Measurements from ENCODE around the gene APMAP.

The APMAP gene

GRCh38 chr20:24987244-24987643 is 5.3 kb downstream of the APMAP start:
- no peak for DNase-seq (ENCODE audit: low read depth)

GRCh38 chr20:24986436-24987015 is 6.0 kb downstream of the APMAP start:
- no peak for DNase-seq (ENCODE audit: low read depth)

DNA sequence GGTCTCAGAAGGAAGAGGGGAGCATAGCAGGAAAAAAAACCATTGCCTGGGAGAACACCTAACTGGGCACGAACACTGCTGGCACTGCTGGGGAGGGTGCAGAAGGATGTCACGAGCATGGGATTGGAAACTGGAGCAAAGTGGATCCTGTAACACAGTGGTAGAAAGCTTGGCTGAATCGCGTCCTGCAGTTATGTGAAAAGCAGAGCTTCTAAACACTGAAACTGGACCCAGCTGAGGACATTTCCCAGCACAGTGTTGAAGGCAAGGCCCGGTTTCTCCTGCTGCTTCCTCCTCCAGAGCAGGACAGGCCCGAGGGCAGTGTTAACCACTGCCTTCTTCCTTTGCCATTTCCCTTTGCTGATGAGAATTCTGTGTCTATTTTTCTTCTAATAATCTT is 6.7 kb downstream of the APMAP start:
- no peak for DNase-seq (ENCODE audit: low read depth)

- DNase-seq (ENCODE audit: low read depth) = no peak
Observed at GRCh38 chr20:24984961-24985640, 7.5 kb downstream of the APMAP start.

- no peak for DNase-seq (ENCODE audit: low read depth)
Observed at GRCh38 chr20:24983896-24984295, 8.7 kb downstream of the APMAP start.

DNA sequence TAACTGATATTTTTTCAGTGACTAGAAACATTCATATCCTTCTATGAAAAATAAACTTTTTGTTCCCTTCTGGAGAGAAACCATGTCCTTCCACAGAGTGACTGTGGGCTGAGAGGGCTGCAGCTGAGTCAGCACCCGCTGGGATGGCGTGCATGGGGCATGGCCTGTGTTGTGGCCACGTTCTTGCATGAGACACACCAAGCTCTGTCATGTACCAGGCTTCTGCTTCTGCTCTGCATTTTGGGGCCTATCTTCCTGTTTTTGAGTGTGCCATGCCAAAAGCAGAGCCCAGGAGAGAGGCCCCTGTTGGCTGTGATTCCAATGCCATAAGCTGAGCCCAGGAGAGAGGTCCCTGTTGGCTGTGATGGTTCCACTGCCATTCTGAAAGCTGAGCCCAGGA is 10.8 kb downstream of the APMAP start:
- DNase-seq (ENCODE audit: low read depth) = no peak

- no peak for DNase-seq (ENCODE audit: low read depth)
Observed at GRCh38 chr20:24981282-24981681, 11.3 kb downstream of the APMAP start.

GRCh38 chr20:24980291-24981053 is 12.1 kb downstream of the APMAP start:
- DNase-seq (ENCODE audit: low read depth) = no peak

- no peak for DNase-seq (ENCODE audit: low read depth)
Observed at GRCh38 chr20:24979036-24979960, 13.3 kb downstream of the APMAP start.

DNA sequence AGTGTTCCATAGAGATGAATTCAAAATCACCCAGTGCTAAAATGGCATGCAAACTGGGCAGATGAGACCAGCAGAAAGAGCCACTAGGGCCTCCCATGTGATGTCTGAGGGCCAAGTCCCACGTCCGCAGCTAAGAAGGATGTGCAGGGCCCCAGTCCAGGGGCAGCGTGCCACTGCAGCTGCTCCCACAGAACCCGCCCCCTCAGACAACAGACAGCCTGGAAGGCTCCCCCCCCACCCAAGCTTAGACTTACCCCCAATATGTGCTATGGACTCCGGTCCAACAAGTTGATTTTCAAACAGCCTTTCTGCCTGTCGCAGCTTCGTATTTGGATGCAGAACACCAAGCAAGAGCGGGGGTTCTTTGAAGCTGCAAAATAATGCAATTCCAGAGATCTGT is 14.0 kb downstream of the APMAP start:
- DNase-seq (ENCODE audit: low read depth) = no peak

- DNase-seq (ENCODE audit: low read depth) = no peak
Observed at GRCh38 chr20:24977797-24978196, 14.8 kb downstream of the APMAP start.

- no peak for DNase-seq (ENCODE audit: low read depth)
Observed at GRCh38 chr20:24977336-24977735, 15.2 kb downstream of the APMAP start.

DNA sequence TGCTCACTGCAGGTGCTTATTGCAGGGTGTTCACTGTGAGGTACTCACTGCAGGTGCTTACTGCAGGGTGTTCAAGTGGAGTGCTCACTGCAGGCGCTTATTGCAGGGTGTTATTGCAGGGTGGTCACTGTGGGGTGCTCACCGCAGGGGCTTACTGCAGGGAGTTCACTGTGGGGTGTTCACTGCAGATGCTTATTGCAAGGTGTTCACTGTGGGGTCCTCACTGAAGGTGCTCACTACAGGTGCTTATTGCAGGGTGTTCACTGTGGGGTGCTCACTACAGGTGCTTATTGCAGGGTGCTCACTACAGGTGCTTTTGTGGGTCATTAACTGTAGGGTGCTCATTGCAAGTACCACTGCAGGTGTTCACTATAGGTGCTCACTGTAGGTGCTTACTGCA is 20.2 kb downstream of the APMAP start:
- no peak for DNase-seq (ENCODE audit: low read depth)

DNA sequence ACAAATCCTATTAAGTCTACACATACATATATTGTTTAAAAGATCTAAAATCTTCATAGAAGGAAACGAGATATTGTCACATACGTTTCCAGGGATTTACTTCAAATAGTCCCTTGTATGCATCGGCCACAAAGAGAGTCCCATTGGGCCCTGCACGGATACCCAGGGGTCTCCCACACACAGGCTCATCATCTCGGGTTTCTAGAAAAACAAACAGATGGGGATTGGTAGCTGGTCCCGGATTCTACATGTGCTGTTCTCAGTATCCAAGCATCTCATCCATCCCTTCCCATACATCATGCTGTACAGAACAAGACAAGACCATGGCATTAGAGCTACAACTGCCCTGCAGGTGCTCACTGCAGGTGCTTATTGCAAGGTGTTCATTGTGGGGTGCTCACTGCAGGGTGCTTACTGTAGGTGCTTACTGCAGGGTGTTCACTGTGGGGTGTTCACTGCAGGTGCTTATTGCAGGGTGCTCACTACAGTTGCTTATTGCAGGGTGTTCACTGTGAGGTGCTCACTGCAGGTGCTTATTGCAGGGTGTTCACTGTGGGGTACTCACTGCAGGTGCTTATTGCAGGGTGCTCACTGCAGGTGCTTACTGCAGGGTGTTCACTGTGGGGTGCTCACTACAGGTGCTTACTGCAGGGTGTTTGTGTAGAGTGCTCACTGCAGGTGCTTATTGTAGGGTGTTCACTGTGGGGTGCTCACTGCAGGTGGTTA is 21.0 kb downstream of the APMAP start:
- DNase-seq (ENCODE audit: low read depth) = no peak

DNA sequence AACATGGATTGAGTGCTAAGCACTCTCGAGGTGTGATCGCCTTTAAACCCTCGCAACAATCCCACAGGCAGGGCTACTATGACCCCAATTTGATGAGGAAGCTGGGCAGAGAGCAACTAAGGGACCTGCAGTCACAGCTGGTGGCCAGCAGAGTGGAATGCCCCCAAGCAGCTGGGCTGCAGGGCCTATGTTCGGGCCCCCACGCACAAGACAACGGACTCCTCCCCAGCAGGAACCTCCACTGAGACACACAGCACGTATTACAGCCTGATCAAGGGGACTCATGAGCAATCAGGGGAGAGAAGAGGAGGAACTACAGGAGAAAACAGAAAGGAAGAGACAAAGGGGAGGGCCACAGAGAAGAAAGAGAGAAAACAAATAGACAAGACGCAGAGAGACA is 21.8 kb downstream of the APMAP start:
- no peak for DNase-seq (ENCODE audit: low read depth)

DNA sequence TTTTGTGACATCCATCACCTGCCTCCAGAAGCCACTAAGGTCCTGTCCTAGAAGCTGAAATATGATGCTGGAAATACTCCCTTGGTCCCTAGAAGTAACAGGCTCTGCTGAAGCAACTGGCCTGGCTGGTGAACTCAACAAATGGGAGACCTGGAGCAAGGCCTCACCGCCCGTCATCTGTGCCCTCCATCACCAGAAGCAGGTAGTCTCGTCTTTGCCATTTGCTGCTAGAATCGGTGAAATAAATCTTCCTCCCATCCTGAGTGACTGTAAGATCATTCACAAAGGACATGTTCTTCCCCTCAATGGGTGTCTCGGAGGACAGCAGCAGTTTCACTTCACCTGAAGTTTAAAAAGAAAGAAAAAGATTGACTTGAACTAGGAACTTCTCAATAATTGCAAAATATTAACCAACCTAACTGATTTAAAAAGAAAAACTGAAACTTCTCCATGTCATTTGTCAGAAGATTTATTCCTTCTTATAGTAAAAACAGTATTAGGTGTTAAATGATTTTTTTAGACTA is 22.5 kb downstream of the APMAP start:
- DNase-seq (ENCODE audit: low read depth) = no peak

- no peak for DNase-seq (ENCODE audit: low read depth)
Observed at GRCh38 chr20:24969186-24970029, 23.1 kb downstream of the APMAP start.

- no peak for DNase-seq (ENCODE audit: low read depth)
Observed at GRCh38 chr20:24968278-24968800, 24.2 kb downstream of the APMAP start.

DNA sequence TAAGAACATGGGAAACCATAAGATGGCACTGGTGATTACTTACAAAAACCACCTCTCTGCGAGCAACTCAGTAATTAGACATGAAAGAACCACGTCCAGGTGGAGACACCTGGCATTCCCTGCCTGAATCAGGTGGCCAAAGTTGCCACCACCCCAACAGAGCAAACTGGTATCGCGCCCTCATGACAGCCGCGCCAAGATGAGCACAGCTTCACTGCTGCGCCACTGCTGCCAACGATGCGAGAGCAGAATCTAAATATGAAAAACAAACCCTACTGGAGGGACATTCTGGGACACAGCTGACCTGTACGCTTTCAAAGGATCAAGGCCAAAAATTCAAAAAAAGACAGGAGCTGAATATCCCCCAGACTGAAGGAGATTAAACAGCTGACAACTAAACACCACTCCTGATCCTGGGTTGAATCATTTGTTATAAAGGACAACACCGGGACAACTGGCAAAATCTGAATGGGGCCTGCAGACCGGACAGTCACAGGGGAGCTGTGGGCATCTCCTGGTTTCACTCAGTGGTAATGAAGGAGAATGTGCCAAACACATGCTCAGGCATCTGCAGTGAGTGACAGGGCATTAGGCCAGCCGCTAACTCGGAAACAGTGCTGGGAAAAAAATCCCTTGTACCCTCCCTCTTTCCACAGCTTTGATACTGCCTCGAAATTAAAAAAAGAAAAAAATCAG is 26.1 kb downstream of the APMAP start:
- no peak for DNase-seq (ENCODE audit: low read depth)
